ENCODE data around the gene GC. TPM values are rescaled to one million over a fixed set of nuclear protein-coding genes. Genes with fewer than 3 reads are reported as not detected.
"Not testable (repeated sequence)": the region's sequence is repeated elsewhere in the genome, so short reads cannot be mapped to it uniquely, and the experiment has no call there.

Gene GC
- total RNA-seq (not detected), total RNA-seq (0 reads per million in 2 donors)

GRCh38 chr4:71783972-71784371 lies at the start of gene GC:
GC (minus strand) TSS chr4:71784079; CDS start chr4:71784018, 61 bp downstream.
- no peaks in the 10 kb centered on the region for H3K9me3 ChIP-seq (ENCODE audit: control insufficient read depth, low read length, poor library complexity, severe bottlenecking)
- no peaks in the 10 kb centered on the region for H3K4me1 Mint-ChIP-seq
- ATAC-seq (no peak), DNase-seq (no peak)
- no peak within 1 kb of the TSS for H3K27ac Mint-ChIP-seq
- H3K27me3 Mint-ChIP-seq, result no peaks in the 10 kb centered on the region
- no peaks in the 10 kb centered on the region for H3K36me3 Mint-ChIP-seq (ENCODE audit: low read depth)
- H3K4me3 Mint-ChIP-seq, result no peak within 1 kb of the TSS

DNA sequence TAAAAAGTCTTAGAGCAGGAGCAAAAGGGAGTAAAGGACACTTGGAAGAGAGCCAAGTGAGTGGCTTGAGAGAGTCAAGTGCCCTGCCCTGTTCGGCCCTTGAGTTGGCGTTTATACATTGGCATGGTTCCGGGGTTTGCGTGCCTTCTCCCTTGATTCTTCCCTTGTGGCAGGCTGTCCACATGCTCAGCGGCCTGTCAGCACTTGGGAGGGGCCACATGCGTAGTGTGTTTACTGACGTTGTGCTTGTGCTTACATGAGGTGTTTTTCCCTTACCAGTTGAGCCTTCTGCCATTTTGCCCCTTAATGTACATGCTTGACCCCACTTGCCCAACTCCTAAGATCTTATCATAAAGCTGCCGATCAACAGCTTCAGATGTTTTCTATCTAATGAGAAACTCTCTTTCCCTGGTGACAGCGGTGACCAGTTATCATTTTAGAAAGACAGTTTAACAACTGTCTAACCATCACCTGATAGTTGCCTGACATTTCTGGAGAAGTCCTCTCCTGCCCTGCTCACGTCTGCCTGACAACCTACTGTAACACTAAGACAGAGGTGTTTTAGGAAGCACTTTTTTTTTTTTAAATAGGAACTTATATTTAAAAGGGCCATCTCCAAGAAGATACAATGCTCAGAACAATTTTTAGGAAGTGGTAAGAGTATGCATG lies 49.5 kb upstream of the GC start:
- H3K9me3 ChIP-seq (ENCODE audit: control insufficient read depth, low read length, poor library complexity, severe bottlenecking), result no peaks in the 10 kb centered on the region
- no peaks in the 10 kb centered on the region for H3K36me3 Mint-ChIP-seq (ENCODE audit: low read depth)
- no peaks in the 10 kb centered on the region for H3K4me1 Mint-ChIP-seq
- no peak overlapping the region for H3K4me3 Mint-ChIP-seq
- DNase-seq (no peak), ATAC-seq (no peak)
- H3K27ac Mint-ChIP-seq, result no peak overlapping the region
- H3K27me3 Mint-ChIP-seq, result peaks cover 6% of the 10 kb centered on the region

DNA sequence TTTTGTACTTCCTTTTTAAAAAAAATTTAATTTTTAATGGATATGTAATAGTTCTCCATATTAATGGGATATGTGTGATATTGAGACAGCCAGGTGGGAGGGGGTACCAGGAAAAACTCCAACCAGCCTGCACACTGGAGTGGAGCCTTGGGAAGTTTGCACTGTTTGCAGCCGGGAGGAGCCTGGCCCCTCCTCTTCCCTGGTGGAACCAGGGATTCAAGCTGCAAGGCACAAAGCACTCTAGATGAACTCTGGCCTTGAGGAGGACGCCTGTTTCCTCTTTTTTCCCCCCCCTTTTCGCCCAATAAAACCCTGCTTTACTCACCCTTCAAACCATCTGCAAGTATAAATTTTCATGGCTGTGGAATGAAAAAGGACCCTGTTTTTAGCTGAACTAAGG lies 48.2 kb upstream of the GC start:
- no peaks in the 10 kb centered on the region for H3K9me3 ChIP-seq (ENCODE audit: control insufficient read depth, low read length, poor library complexity, severe bottlenecking)
- Mint-ChIP-seq H3K4me3 (no peak overlapping the region), H3K4me1 (no peaks in the 10 kb centered on the region), H3K27me3 (no peaks in the 10 kb centered on the region), H3K27ac (no peak overlapping the region), H3K36me3 (ENCODE audit: low read depth) (no peaks in the 10 kb centered on the region)
- DNase-seq (no peak), ATAC-seq (no peak)

- H3K27me3 Mint-ChIP-seq, result no peaks in the 10 kb centered on the region
- no peak for ATAC-seq
Observed at GRCh38 chr4:71830497-71831190, 46.8 kb upstream of the GC start.

GRCh38 chr4:71828470-71828869 lies 44.6 kb upstream of the GC start:
- Mint-ChIP-seq H3K36me3 (ENCODE audit: low read depth) (no peaks in the 10 kb centered on the region), H3K4me1 (no peaks in the 10 kb centered on the region), H3K4me3 (no peak overlapping the region), H3K27ac (no peak overlapping the region), H3K27me3 (no peaks in the 10 kb centered on the region)
- H3K9me3 ChIP-seq (ENCODE audit: control insufficient read depth, low read length, poor library complexity, severe bottlenecking), result no peaks in the 10 kb centered on the region
- DNase-seq (no peak), ATAC-seq (no peak)

More at GRCh38 chr4:71830497-71831190, 46.8 kb upstream of the GC start:
- no peak overlapping the region for H3K27ac Mint-ChIP-seq
- no peaks in the 10 kb centered on the region for H3K36me3 Mint-ChIP-seq (ENCODE audit: low read depth)
- H3K9me3 ChIP-seq (ENCODE audit: control insufficient read depth, low read length, poor library complexity, severe bottlenecking), result no peaks in the 10 kb centered on the region
- no peak overlapping the region for H3K4me3 Mint-ChIP-seq
- no peaks in the 10 kb centered on the region for H3K4me1 Mint-ChIP-seq
- no peak for DNase-seq

DNA sequence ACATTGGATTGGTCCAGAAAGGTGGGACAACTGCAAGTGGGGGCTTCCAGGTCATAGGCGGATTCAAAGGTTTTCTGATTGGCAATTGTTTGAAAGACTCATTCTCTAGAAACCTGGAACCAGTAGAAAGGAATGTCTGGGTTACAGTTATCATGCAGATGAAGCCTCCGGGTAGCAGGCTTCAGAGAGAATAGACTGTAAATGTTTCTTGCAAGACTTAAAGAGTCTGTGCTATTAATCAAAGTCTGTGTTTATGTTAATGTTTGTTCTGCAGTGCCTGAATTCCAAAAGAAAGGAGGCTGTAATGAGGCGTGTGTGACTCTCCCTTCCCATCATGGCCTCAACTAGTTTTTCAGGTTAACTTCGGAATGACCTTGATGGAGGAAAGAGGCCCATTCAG lies 43.9 kb upstream of the GC start:
- DNase-seq (no peak), ATAC-seq (no peak)
- H3K9me3 ChIP-seq (ENCODE audit: control insufficient read depth, low read length, poor library complexity, severe bottlenecking), result no peaks in the 10 kb centered on the region
- Mint-ChIP-seq H3K27ac (no peak overlapping the region), H3K27me3 (no peaks in the 10 kb centered on the region), H3K36me3 (ENCODE audit: low read depth) (no peaks in the 10 kb centered on the region), H3K4me3 (no peak overlapping the region), H3K4me1 (no peaks in the 10 kb centered on the region)

GRCh38 chr4:71816676-71817303 lies 32.9 kb upstream of the GC start:
- DNase-seq, result no peak
- no peak for ATAC-seq
- H3K27me3 Mint-ChIP-seq, result peaks cover 18% of the 10 kb centered on the region
- no peaks in the 10 kb centered on the region for H3K36me3 Mint-ChIP-seq (ENCODE audit: low read depth)
- no peaks in the 10 kb centered on the region for H3K9me3 ChIP-seq (ENCODE audit: control insufficient read depth, low read length, poor library complexity, severe bottlenecking)
- no peak overlapping the region for H3K27ac Mint-ChIP-seq
- no peak overlapping the region for H3K4me3 Mint-ChIP-seq
- H3K4me1 Mint-ChIP-seq, result no peaks in the 10 kb centered on the region

GRCh38 chr4:71814433-71814832 lies 30.6 kb upstream of the GC start:
- Mint-ChIP-seq H3K4me3 (no peak overlapping the region), H3K36me3 (ENCODE audit: low read depth) (no peaks in the 10 kb centered on the region), H3K27ac (no peak overlapping the region), H3K4me1 (no peaks in the 10 kb centered on the region), H3K27me3 (peaks cover 18% of the 10 kb centered on the region)
- ATAC-seq (no peak), DNase-seq (no peak)
- no peaks in the 10 kb centered on the region for H3K9me3 ChIP-seq (ENCODE audit: control insufficient read depth, low read length, poor library complexity, severe bottlenecking)

DNA sequence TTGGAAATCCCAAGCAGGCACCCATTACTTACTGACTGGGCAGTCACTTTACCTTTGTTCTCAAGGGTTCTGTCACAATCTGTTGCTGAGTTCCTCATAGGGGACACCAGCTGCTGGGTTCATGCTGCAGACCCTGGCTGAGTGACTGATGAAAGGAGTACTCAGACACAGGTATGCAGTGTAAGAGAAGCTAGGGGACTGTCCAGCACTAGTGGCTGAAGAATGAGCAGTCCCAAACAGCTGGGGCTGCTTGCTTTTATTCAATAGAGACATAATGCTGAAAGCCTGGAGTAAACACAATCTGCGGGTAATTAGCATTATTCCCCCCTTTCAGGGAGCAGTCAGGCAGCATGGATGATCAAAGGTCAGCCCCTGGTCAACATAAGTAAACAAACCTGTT lies 25.9 kb upstream of the GC start:
- peaks cover 14% of the 10 kb centered on the region for H3K27me3 Mint-ChIP-seq
- not testable (repeated sequence) for ATAC-seq; H3K4me3 Mint-ChIP-seq; DNase-seq; H3K36me3 Mint-ChIP-seq (ENCODE audit: low read depth); H3K9me3 ChIP-seq (ENCODE audit: control insufficient read depth, low read length, poor library complexity, severe bottlenecking); H3K4me1 Mint-ChIP-seq; H3K27ac Mint-ChIP-seq

GRCh38 chr4:71807469-71807868 lies 23.6 kb upstream of the GC start:
- DNase-seq (no peak), ATAC-seq (no peak)
- no peaks in the 10 kb centered on the region for H3K36me3 Mint-ChIP-seq (ENCODE audit: low read depth)
- no peak overlapping the region for H3K27ac Mint-ChIP-seq
- H3K4me1 Mint-ChIP-seq, result no peaks in the 10 kb centered on the region
- H3K4me3 Mint-ChIP-seq, result no peak overlapping the region
- H3K9me3 ChIP-seq (ENCODE audit: control insufficient read depth, low read length, poor library complexity, severe bottlenecking), result no peaks in the 10 kb centered on the region
- H3K27me3 Mint-ChIP-seq, result no peaks in the 10 kb centered on the region

- not testable (repeated sequence) for H3K9me3 ChIP-seq (ENCODE audit: control insufficient read depth, low read length, poor library complexity, severe bottlenecking); H3K4me1 Mint-ChIP-seq; ATAC-seq; H3K27me3 Mint-ChIP-seq; H3K27ac Mint-ChIP-seq; H3K4me3 Mint-ChIP-seq; DNase-seq; H3K36me3 Mint-ChIP-seq (ENCODE audit: low read depth)
Observed at GRCh38 chr4:71805230-71805629, 21.4 kb upstream of the GC start.

DNA sequence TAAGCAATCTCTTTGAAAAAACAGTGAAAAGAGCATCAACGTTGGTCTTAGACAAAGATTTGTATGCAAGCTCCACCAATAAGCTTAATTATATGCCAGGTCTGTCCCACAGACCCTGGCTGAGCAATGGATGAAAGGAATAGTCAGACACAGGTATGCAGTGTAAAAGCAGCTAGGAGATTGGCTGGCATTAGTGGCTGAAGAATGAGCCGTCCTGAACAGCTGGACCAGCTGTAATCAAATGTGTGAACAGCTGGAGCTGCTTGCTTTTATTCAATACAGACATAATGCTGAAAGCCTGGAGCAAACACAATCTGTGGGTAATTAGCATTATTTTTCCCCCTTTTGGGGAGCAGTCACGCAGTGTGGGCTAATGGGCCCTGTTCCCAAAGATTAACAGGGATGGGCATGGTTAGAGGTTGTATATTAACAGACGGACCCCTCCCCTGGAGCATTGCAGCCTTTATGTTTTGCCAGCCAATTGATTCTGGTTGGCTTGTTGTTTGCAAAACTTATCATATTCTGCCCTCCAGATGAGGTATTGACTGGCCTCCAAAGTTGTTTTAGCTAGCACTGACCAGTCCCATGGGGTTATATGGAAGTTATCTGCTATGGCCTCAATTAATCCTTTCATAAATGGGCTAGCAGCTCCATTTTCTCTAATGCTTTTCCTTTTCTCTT lies 20.3 kb upstream of the GC start:
- H3K4me1 Mint-ChIP-seq; H3K9me3 ChIP-seq (ENCODE audit: control insufficient read depth, low read length, poor library complexity, severe bottlenecking); H3K36me3 Mint-ChIP-seq (ENCODE audit: low read depth); H3K4me3 Mint-ChIP-seq; H3K27ac Mint-ChIP-seq; ATAC-seq; DNase-seq; H3K27me3 Mint-ChIP-seq: not testable (repeated sequence)

GRCh38 chr4:71785959-71786358 lies 2.1 kb upstream of the GC start:
- H3K36me3 Mint-ChIP-seq (ENCODE audit: low read depth), result no peaks in the 10 kb centered on the region
- no peak for ATAC-seq
- no peaks in the 10 kb centered on the region for H3K9me3 ChIP-seq (ENCODE audit: control insufficient read depth, low read length, poor library complexity, severe bottlenecking)
- H3K27ac Mint-ChIP-seq, result no peak overlapping the region
- no peak for DNase-seq
- no peaks in the 10 kb centered on the region for H3K27me3 Mint-ChIP-seq
- no peaks in the 10 kb centered on the region for H3K4me1 Mint-ChIP-seq
- no peak overlapping the region for H3K4me3 Mint-ChIP-seq

All from T-helper 17 cell (primary cell).